K562 (cell line): ENCODE measurements around the gene CAV1. TPM values are rescaled to one million over a fixed set of nuclear protein-coding genes. Genes with fewer than 3 reads are reported as not detected.

ENCODE experiments used
- ATAC-seq: fragments of 200-7000 bp; cut with Tn5 transposase; 3 replicates; pipeline ENCODE4 v1.9.1; 2020; ENCODE audit warnings: moderate library complexity
- BruUV-seq: library from RNA; stranded (reverse); fragments of 400-500 nt; replicated peaks from 2 replicates; lab custom pipeline; 2021; lab: Mats Ljungman, UMichigan
- CTCF ChIA-PET: fragments of 300-600 bp; formaldehyde crosslinking; extraction: SDS; loops from one replicate; lab custom pipeline; 2021; ENCODE audit warnings: low intra/inter-chr PET ratio; lab: Yijun Ruan, JAX
- POLR2A ChIA-PET: fragments of 300-600, 350-650 bp; sonication (Branson Sonifier 250); formaldehyde crosslinking; extraction: SDS; loops from one replicate; lab custom pipeline; 2021; ENCODE audit warnings: antibody characterized with exemption, inconsistent platforms; lab: Yijun Ruan, JAX
- DNase-seq, 4 experiments: peaks; one replicate each; pipeline versions ENCODE4 v3.0.0 to v3.0.0-alpha.2; 2011 to 2018; ENCODE audit warnings: low spot score in 3 of 4, mixed read lengths in 3 of 4; ENCODE audit errors: extremely low read depth in 1 of 4
- FAIRE-seq: peaks from 2 replicates; lab custom pipeline; 2011; peaks lifted over from hg19 to GRCh38; lab: Jason Lieb, UNC
- H2AFZ ChIP-seq: 2 replicates; pipeline ENCODE4 v1.6.0; 2011; ENCODE audit warnings: low read depth, low read length, control low read depth, inconsistent platforms
- H3K27ac ChIP-seq: fragments of 200-600 bp; 3 replicates; pipeline ENCODE4 v1.8.0; 2011; ENCODE audit warnings: low read depth, mild to moderate bottlenecking, control low read depth, inconsistent platforms, low read length, moderate library complexity, mixed read lengths; ENCODE audit errors: extremely low read depth
- H3K27me3 ChIP-seq, 2 experiments: fragments of 300-600 bp in 1 of 2; 2 replicates in 1 of 2; 3 replicates in 1 of 2; pipeline versions ENCODE4 v1.6.0 to v1.8.0; 2011; ENCODE audit warnings: inconsistent platforms in 2 of 2, low read length in 2 of 2, mild to moderate bottlenecking in 1 of 2, mixed read lengths in 1 of 2, moderate library complexity in 1 of 2; ENCODE audit not compliant: control insufficient read depth in 2 of 2, insufficient read depth in 2 of 2
- H3K36me3 ChIP-seq: fragments of 300-600 bp; 3 replicates; pipeline ENCODE4 v1.8.0; 2011; ENCODE audit warnings: mild to moderate bottlenecking, low read length, inconsistent platforms; ENCODE audit not compliant: control insufficient read depth, insufficient read depth
- H3K4me1 ChIP-seq, 2 experiments: fragments of 200-600 bp in 1 of 2; replicated peaks in 1 of 2; 2 replicates in 1 of 2; 3 replicates in 1 of 2; pipeline versions ENCODE4 v1.5.1 to v1.8.0; 2011; ENCODE audit warnings: inconsistent platforms in 2 of 2, low read length in 2 of 2, mild to moderate bottlenecking in 1 of 2, mixed read lengths in 1 of 2, moderate library complexity in 1 of 2; ENCODE audit not compliant: control insufficient read depth in 2 of 2, insufficient read depth in 2 of 2
- H3K4me2 ChIP-seq: 2 replicates; pipeline ENCODE4 v1.6.1; 2011; ENCODE audit warnings: low read length, control low read depth, inconsistent platforms, mixed read lengths; ENCODE audit not compliant: insufficient read depth
- H3K4me3 ChIP-seq: fragments of 200-600 bp; sonication (generic), shearing (Covaris generic); 2 replicates; pipeline ENCODE4 v1.5.1; 2016; ENCODE audit warnings: control low read depth, inconsistent platforms
- H3K79me2 ChIP-seq: fragments of 200-600 bp; 3 replicates; pipeline ENCODE4 v1.8.0; 2011; ENCODE audit warnings: low read length, inconsistent platforms; ENCODE audit not compliant: control insufficient read depth, insufficient read depth
- H3K9ac ChIP-seq, 2 experiments: 2 replicates each; pipeline versions ENCODE4 v1.6.0 to v1.6.1; 2011; ENCODE audit warnings: low read depth in 2 of 2, low read length in 2 of 2, control low read depth in 1 of 2, inconsistent platforms in 1 of 2, mild to moderate bottlenecking in 1 of 2, mixed read lengths in 1 of 2; ENCODE audit not compliant: insufficient read depth in 1 of 2
- H3K9me1 ChIP-seq: one replicate; pipeline ENCODE4 v1.6.0; 2011; ENCODE audit warnings: inconsistent platforms, mild to moderate bottlenecking, low read length, moderate library complexity; ENCODE audit not compliant: control insufficient read depth, insufficient read depth
- H3K9me3 ChIP-seq: replicated peaks from 2 replicates; pipeline ENCODE4 v1.5.1; 2011; ENCODE audit warnings: low read depth, low read length, inconsistent platforms; ENCODE audit not compliant: control insufficient read depth, insufficient read depth
- H4K20me1 ChIP-seq: replicated peaks from 2 replicates; pipeline ENCODE4 v1.6.1; 2011; ENCODE audit warnings: low read length, inconsistent platforms, mixed read lengths; ENCODE audit not compliant: control insufficient read depth, insufficient read depth
- MCM2 ChIP-seq: fragments of 450-650 bp; IDR thresholded peaks from 2 replicates; pipeline ENCODE4 v1.6.1; 2017; ENCODE audit warnings: low read depth, mild to moderate bottlenecking
- WGBS: fragments of 100-300 bp; shearing (Covaris generic); methylation state at CpG from one replicate; pipeline ENCODE4 v1.1.6; 2016; ENCODE audit warnings: low coverage, mixed read lengths; ENCODE audit not compliant: insufficient coverage; ENCODE audit errors: missing lambda C conversion rate; 5-methylcytosine and 5-hydroxymethylcytosine counted together
- in situ Hi-C: fragments of 300-500 bp; cut with MboI; formaldehyde crosslinking; loops from 4 replicates; pipeline ENCODE4 v1.15.0; 2018; ENCODE audit warnings: inconsistent platforms, mixed read lengths
- intact Hi-C: fragments of 100-400 bp; cut with micrococcal nuclease; formaldehyde crosslinking; loops from 2 replicates; pipeline ENCODE4 v1.14.2; 2022
- polyA plus RNA-seq, 8 experiments: library from polyadenylated mRNA; depleted of rRNA in 4 of 8; stranded (reverse) in 5 of 8; unstranded in 3 of 8; fragments of >200 nt; fragmentation: Nextera tagmentation in 2 of 8; fragmentation: Illumina TruSeq in 1 of 8; extraction: Ambion mirVana in 2 of 8; extraction: Trizol in 1 of 8; gene quantifications; 2 replicates each; pipeline versions ENCODE4 v1.2.1 to v1.2.3, GENCODE V29; 2011 to 2014; ENCODE audit warnings: inconsistent platforms in 1 of 8, missing spikeins in 1 of 8
- total RNA-seq, 7 experiments: library from RNA; depleted of rRNA in 6 of 7; stranded (reverse); fragments of >200 nt in 6 of 7; fragmentation: Illumina TruSeq in 2 of 7; extraction: Trizol in 2 of 7; gene quantifications; 2 replicates each; pipeline versions ENCODE4 v1.2.1 to v1.2.3, GENCODE V29; 2011 to 2021; ENCODE audit warnings: low replicate concordance in 1 of 7
- TF ChIP-seq, protein P1 (sequence below): fragments of 250-450 bp; sonication (Bioruptor Pico); IDR thresholded peaks from 2 replicates; pipeline ENCODE4 v1.5.1; 2021; ENCODE audit warnings: mild to moderate bottlenecking
- TF ChIP-seq, protein P2 (sequence below), 3 experiments: fragments of 200-800 bp in 1 of 3; fragments of 250-450 bp in 1 of 3; fragments of 450-650 bp in 1 of 3; sonication (Bioruptor Pico) in 1 of 3; sonication (Bioruptor generic) in 1 of 3; formaldehyde crosslinking in 1 of 3; IDR thresholded peaks; 2 replicates each; pipeline versions ENCODE4 v1.6.1 to v1.8.0; 2016 to 2022; ENCODE audit warnings: mild to moderate bottlenecking in 2 of 3, missing genetic modification characterization in 2 of 3, missing compliant biosample characterization in 1 of 3, moderate library complexity in 1 of 3
- TF ChIP-seq, protein P3 (sequence below): fragments of 250-450 bp; sonication (Bioruptor Pico); IDR thresholded peaks from 2 replicates; pipeline ENCODE4 v1.8.0; 2022; ENCODE audit warnings: moderate library complexity, mild to moderate bottlenecking, inconsistent platforms
- TF ChIP-seq, protein P4 (sequence below): sonication (generic); formaldehyde crosslinking; IDR thresholded peaks from 2 replicates; pipeline ENCODE4 v1.8.1; 2022; ENCODE audit warnings: missing genetic modification reagents
- TF ChIP-seq, protein P5 (sequence below): fragments of 250-450 bp; sonication (Bioruptor Pico); IDR thresholded peaks from 2 replicates; pipeline ENCODE4 v1.9.0; 2021; ENCODE audit warnings: mild to moderate bottlenecking

CAV1 gene
- total and polyA plus RNA-seq, 9 of the 15 experiments (the other 6 are each of a cell fraction or from before 2014, with no cell fraction given) = 0.08 to 1.5 (median 0.63) TPM

DNA sequence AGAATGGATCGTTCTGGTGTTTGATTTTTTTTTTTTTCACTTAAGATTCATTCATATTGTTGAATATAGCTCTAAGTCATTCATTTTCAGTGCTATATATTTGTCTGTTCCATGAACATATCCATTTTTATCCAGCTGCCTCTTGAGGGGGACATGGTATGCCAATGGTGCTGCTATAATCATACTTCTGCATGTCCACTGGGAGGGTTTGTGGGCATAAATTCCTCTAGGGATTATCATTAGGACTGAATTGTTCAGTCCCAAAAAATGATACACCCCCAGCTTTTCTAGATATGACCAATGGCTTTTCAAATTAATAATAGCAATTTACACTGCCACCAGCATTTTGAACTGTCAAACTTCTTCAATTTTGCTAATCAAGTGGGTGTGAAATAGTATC is 41.1 kb downstream of the CAV1 start:
- H3K9me3 ChIP-seq = no peaks in the 10 kb centered on the region
- no peak overlapping the region for H3K9ac ChIP-seq
- H3K27ac ChIP-seq = no peak overlapping the region
- no peaks in the 10 kb centered on the region for H3K79me2 ChIP-seq
- 0% methylated on average over 1 of the region's 1 CpG for WGBS
- TF ChIP-seq, protein P1, sequence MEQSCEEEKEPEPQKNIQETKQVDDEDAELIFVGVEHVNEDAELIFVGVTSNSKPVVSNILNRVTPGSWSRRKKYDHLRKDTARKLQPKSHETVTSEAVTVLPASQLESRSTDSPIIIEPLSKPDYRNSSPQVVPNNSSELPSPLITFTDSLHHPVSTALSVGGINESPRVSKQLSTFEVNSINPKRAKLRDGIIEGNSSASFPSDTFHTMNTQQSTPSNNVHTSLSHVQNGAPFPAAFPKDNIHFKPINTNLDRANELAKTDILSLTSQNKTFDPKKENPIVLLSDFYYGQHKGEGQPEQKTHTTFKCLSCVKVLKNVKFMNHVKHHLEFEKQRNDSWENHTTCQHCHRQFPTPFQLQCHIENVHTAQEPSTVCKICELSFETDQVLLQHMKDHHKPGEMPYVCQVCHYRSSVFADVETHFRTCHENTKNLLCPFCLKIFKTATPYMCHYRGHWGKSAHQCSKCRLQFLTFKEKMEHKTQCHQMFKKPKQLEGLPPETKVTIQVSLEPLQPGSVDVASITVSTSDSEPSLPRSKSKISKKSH = no peak
- TF ChIP-seq, protein P2, sequence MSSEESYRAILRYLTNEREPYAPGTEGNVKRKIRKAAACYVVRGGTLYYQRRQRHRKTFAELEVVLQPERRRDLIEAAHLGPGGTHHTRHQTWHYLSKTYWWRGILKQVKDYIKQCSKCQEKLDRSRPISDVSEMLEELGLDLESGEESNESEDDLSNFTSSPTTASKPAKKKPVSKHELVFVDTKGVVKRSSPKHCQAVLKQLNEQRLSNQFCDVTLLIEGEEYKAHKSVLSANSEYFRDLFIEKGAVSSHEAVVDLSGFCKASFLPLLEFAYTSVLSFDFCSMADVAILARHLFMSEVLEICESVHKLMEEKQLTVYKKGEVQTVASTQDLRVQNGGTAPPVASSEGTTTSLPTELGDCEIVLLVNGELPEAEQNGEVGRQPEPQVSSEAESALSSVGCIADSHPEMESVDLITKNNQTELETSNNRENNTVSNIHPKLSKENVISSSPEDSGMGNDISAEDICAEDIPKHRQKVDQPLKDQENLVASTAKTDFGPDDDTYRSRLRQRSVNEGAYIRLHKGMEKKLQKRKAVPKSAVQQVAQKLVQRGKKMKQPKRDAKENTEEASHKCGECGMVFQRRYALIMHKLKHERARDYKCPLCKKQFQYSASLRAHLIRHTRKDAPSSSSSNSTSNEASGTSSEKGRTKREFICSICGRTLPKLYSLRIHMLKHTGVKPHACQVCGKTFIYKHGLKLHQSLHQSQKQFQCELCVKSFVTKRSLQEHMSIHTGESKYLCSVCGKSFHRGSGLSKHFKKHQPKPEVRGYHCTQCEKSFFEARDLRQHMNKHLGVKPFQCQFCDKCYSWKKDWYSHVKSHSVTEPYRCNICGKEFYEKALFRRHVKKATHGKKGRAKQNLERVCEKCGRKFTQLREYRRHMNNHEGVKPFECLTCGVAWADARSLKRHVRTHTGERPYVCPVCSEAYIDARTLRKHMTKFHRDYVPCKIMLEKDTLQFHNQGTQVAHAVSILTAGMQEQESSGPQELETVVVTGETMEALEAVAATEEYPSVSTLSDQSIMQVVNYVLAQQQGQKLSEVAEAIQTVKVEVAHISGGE (CRISPR knock-in tag; IDR thresholded peaks at IDR 0.05) = no peak
- TF ChIP-seq, protein P3, sequence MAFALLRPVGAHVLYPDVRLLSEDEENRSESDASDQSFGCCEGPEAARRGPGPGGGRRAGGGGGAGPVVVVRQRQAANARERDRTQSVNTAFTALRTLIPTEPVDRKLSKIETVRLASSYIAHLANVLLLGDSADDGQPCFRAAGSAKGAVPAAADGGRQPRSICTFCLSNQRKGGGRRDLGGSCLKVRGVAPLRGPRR = no peak
- TF ChIP-seq, protein P4, sequence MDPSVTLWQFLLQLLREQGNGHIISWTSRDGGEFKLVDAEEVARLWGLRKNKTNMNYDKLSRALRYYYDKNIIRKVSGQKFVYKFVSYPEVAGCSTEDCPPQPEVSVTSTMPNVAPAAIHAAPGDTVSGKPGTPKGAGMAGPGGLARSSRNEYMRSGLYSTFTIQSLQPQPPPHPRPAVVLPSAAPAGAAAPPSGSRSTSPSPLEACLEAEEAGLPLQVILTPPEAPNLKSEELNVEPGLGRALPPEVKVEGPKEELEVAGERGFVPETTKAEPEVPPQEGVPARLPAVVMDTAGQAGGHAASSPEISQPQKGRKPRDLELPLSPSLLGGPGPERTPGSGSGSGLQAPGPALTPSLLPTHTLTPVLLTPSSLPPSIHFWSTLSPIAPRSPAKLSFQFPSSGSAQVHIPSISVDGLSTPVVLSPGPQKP (CRISPR knock-in tag) = no peak
- TF ChIP-seq, protein P5, sequence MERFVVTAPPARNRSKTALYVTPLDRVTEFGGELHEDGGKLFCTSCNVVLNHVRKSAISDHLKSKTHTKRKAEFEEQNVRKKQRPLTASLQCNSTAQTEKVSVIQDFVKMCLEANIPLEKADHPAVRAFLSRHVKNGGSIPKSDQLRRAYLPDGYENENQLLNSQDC (CRISPR knock-in tag) = no peak
- TF ChIP-seq MCM2 = no peak
- BruUV-seq = no TSS peak
- H3K4me1 ChIP-seq = no peaks in the 10 kb centered on the region
- H3K4me3 ChIP-seq = no peak overlapping the region
- in situ Hi-C loops (no loop called here), intact Hi-C loops (no loop called here)
- DNase-seq (no peak), FAIRE-seq (no peak), ATAC-seq (no peak)
- H2AFZ ChIP-seq = no peak overlapping the region
- POLR2A ChIA-PET = interaction anchor here (0.8 kb wide), 1 partner anchor 400 kb away, joined by 3 read pairs; no protein-coding TSS in a partner anchor
- no peaks in the 10 kb centered on the region for H3K27me3 ChIP-seq
- H3K9me1 ChIP-seq = no peaks in the 10 kb centered on the region
- no peaks in the 10 kb centered on the region for H3K36me3 ChIP-seq
- no peaks in the 10 kb centered on the region for H4K20me1 ChIP-seq
- CTCF ChIA-PET = no interaction called here
- no peak overlapping the region for H3K4me2 ChIP-seq
